Upper lobe of right lung (tissue), 1 donor: ENCODE results near the gene TMEM178A. TPM values are rescaled to one million over a fixed set of nuclear protein-coding genes. Genes with fewer than 3 reads are reported as not detected.

Source experiments
- ATAC-seq: fragments of 200-7000 bp; cut with Tn5 transposase; one replicate; pipeline ENCODE4 v1.9.1; 2020; ENCODE audit warnings: mild to moderate bottlenecking, moderate library complexity
- DNase-seq: peaks from one replicate; pipeline ENCODE4 v3.0.0-alpha.2; 2020
- H3K27ac ChIP-seq: fragments of 200-600 bp; one replicate; pipeline ENCODE4 v1.8.0; 2022
- H3K27me3 ChIP-seq: fragments of 200-600 bp; one replicate; pipeline ENCODE4 v1.8.0; 2022; ENCODE audit warnings: mild to moderate bottlenecking
- H3K36me3 ChIP-seq: fragments of 200-600 bp; one replicate; pipeline ENCODE4 v1.8.0; 2022
- H3K4me1 ChIP-seq: fragments of 200-600 bp; one replicate; pipeline ENCODE4 v1.8.0; 2022
- H3K4me3 ChIP-seq: fragments of 200-600 bp; one replicate; pipeline ENCODE4 v1.8.0; 2022; ENCODE audit warnings: mild to moderate bottlenecking
- H3K9me3 ChIP-seq: fragments of 200-600 bp; one replicate; pipeline ENCODE4 v1.8.0; 2022
- CTCF ChIP-seq: fragments of 200-600 bp; IDR thresholded peaks from one replicate; pipeline ENCODE4 v1.8.0; 2022; ENCODE audit warnings: antibody characterized with exemption
- intact Hi-C: fragments of 100-400 bp; cut with DNase I; formaldehyde crosslinking; loops from one replicate; pipeline ENCODE4 v1.11.0; 2022
- total RNA-seq: library from RNA; stranded (reverse); fragmentation: NEBNext Ultra II Directional; extraction: Animal tissue kit (Norgen Biotek cat#: 25700); gene quantifications from one replicate; pipeline ENCODE4 v1.2.1, GENCODE V29; 2021
- donor health status: DM: no; HTN: yes; CAD: no; lungs with severe emphysema.

The TMEM178A gene
- total RNA-seq, 1 donor from 2014 or later = 9.5 TPM

- no peak for TF ChIP-seq CTCF
- peaks cover 9% of the 10 kb centered on the region for H3K4me1 ChIP-seq
- peaks cover 9% of the 10 kb centered on the region for H3K9me3 ChIP-seq
- DNase-seq (peak; percentile 70), ATAC-seq (peak; percentile 74)
- intact Hi-C loops = no loop called here
- no peaks in the 10 kb centered on the region for H3K36me3 ChIP-seq
- H3K27me3 ChIP-seq = no peaks in the 10 kb centered on the region
- no peak overlapping the region for H3K27ac ChIP-seq
- H3K4me3 ChIP-seq = no peak overlapping the region
Measured at GRCh38 chr2:39697454-39697853, 31.7 kb downstream of the TMEM178A start.

DNA sequence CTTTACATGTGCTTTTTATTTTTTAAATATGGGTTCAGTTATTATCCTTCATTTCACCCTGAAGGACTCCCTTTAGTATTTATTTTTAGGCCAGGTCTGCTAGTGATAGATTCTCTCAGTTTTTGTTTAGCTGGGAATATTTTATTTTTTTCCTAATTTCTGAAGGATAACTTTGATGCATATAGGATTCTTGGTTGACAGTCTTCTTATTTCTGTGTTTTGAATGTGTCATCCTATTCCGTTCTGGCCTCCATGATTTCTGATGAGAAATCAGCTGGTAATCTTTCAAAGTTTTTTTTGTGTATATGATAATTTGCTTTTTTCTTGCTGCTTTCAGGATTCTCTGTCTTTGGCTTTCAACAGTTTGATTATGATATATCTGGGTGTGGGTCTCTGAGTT, 35.4 kb downstream of the TMEM178A start:
- intact Hi-C loops = no loop called here
- no peak for ATAC-seq
- no peak for TF ChIP-seq CTCF
- Histone ChIP-seq H3K27me3 (no peaks in the 10 kb centered on the region), H3K4me1 (peaks cover 9% of the 10 kb centered on the region), H3K36me3 (no peaks in the 10 kb centered on the region), H3K4me3 (no peak overlapping the region), H3K27ac (no peak overlapping the region), H3K9me3 (peaks cover 9% of the 10 kb centered on the region)
- no peak for DNase-seq

- Histone ChIP-seq H3K9me3 (peaks cover 9% of the 10 kb centered on the region), H3K27ac (no peak overlapping the region), H3K36me3 (no peaks in the 10 kb centered on the region), H3K4me1 (no peaks in the 10 kb centered on the region), H3K27me3 (no peaks in the 10 kb centered on the region), H3K4me3 (no peak overlapping the region)
- no peak for ATAC-seq
- no peak for DNase-seq
- no peak for TF ChIP-seq CTCF
- intact Hi-C loops = no loop called here
Measured at GRCh38 chr2:39703181-39703872, 37.6 kb downstream of the TMEM178A start.

DNA sequence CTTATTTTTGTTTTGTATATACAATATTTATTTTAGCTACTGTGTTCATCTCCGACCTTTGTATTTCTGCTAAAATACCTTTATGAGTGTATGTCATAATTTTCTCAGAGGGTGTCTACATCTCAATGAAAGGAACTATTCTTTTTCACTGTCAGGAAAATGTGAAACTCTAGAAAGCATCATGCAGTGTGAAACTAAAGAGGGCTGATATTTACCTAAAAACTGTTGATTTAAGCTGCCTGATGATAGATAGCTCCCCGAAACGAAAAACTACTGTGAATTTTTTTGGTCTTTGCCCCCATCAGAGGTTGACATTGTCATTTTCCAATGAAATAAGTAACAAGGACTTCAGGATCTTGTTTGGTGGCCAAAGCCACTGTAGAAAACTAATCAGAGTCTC, 38.8 kb downstream of the TMEM178A start:
- no peaks in the 10 kb centered on the region for H3K36me3 ChIP-seq
- no peaks in the 10 kb centered on the region for H3K4me1 ChIP-seq
- intact Hi-C loops = no loop called here
- DNase-seq (no peak), ATAC-seq (no peak)
- H3K27me3 ChIP-seq = no peaks in the 10 kb centered on the region
- H3K27ac ChIP-seq = no peak overlapping the region
- H3K9me3 ChIP-seq = peaks cover 9% of the 10 kb centered on the region
- no peak for TF ChIP-seq CTCF
- no peak overlapping the region for H3K4me3 ChIP-seq

DNA sequence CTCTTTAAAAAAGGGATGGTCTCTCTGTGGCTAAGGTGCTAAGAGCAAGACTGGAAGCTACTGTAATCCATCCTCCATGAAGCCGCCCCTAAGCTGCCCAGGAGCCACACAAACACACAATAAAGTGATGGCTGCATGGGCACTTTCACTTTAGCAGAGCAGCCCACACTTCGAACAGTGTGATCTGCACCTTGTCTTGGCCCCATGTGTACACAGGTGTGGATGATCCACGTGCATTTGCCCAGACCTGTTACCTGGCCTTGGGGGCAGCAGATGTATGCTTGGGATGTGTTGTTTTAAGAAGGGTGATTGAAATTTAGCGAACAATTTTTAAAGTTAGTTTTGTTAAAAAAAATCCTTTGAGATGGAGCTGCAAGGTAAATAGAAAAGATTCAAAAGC, 39.9 kb downstream of the TMEM178A start:
- no peaks in the 10 kb centered on the region for H3K27me3 ChIP-seq
- no peaks in the 10 kb centered on the region for H3K4me1 ChIP-seq
- H3K4me3 ChIP-seq = no peak overlapping the region
- ATAC-seq (no peak), DNase-seq (no peak)
- intact Hi-C loops = no loop called here
- no peak for TF ChIP-seq CTCF
- H3K9me3 ChIP-seq = peaks cover 9% of the 10 kb centered on the region
- H3K36me3 ChIP-seq = no peaks in the 10 kb centered on the region
- no peak overlapping the region for H3K27ac ChIP-seq

DNA sequence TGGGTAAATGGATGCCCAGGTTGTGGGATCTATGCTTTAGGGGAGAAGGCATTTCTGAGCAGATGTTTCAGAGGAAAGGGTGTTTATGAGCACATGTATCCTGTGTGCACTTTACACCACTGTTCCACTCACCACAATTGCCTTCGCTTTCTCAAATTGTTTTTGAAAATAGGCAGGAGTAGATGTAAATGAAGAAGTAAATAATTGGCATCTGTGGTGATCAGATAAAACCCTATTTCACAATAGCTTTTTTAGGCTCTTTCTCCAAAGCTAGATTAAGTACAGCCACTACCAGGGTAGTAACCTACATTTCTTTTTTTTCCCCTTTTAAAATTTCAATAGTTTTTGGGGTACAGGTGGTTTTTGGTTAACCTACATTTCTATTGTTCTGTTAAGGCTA, 40.6 kb downstream of the TMEM178A start:
- no peak for TF ChIP-seq CTCF
- intact Hi-C loops = no loop called here
- Histone ChIP-seq H3K27me3 (no peaks in the 10 kb centered on the region), H3K4me3 (no peak overlapping the region), H3K27ac (no peak overlapping the region), H3K36me3 (no peaks in the 10 kb centered on the region), H3K9me3 (peaks cover 5% of the 10 kb centered on the region), H3K4me1 (no peaks in the 10 kb centered on the region)
- DNase-seq = no peak
- no peak for ATAC-seq
